HUDEP-2 (cell line): ENCODE measurements around the gene ACTL9.
A peak's percentile ranks its signal among the peaks of the same experiment; 100 is the strongest.

Experiments
- DNase-seq, 76 experiments: peaks; one replicate each; lab custom pipeline; 2025; ENCODE audit not compliant: unreplicated experiment in 76 of 76; lab: John Stamatoyannopoulos, UW

ACTL9 gene

DNA sequence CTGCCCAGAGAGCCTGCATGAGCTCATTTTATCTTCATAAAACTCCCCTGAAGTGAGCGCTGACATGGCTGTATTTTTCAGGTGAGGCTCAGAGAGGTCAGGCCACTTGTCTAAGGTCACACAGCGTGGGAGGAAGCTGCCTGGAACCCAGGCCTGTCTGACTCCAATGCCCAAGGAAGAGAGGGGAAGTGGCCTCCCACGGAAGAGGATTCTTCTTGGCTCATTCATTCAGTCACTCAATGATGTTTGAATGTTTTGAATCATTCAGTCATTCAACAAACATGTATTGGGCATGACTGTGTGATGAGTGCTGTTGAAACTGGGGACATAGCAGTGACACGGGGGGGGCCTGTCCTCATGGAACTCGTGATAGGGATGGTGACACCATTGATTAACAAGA lies 12.0 kb downstream of the ACTL9 start:
- DNase-seq = no peak

DNA sequence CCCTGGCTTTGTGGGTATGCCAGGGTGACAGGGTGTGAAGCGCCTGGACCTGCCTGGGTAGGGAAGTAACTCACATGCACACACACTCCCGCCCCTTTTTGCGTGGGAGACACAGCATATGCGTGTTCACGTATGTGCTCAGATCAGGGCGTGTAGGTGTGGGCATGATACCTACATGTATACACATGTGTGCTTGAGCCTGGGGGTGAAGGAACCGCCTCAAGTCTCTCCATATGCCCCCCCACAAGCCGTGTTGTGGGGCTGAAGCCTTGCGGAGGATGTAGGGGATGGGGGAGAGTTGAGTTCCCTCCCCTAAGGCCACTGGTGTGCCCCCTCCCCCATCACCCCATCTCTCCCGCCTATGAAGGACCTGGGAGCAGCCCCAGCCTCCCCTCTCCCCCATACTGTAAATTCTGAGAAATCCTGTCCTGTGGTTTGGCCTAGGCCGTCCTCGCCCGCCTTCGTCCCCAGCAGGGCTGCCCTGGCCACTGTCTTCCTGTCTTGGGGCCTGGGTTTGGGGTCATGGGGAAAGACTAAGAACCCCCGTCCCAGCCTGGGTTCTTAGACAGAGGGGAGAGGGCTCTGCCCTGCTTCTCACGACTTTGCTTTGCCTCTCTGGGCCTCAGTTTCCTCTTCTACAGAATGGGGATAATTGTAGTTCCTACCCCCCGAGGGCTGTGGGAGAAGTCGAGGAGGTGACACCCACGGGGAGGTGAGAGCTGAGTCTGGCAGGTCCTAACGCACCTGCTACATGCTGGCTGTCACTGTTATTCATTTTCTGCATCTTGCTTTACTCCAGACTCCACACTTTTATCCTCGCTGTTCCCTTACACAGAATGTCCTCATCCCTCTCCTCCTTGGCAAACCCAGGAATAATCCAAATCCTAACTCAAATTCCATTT lies 14.3 kb downstream of the ACTL9 start:
- no peak for DNase-seq

DNA sequence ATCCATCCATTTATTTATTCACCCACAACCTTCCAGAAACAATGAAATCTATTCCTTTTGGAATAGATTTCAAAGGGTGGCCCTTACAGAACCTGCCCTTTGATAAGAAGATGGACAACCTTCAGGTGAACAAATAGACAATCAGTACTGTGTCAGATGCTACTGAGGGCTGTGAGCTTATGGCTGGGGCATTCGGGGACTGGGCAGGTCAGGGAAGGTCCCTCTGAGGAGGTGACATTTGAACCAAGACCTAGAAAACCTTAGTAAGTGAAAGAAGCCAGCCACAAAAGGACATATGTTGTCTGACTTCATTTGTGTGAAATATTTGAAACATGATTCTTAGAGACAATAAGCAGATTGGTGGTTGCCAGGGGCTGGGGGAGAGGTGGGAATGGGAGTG lies 15.7 kb downstream of the ACTL9 start:
- DNase-seq = no peak

DNA sequence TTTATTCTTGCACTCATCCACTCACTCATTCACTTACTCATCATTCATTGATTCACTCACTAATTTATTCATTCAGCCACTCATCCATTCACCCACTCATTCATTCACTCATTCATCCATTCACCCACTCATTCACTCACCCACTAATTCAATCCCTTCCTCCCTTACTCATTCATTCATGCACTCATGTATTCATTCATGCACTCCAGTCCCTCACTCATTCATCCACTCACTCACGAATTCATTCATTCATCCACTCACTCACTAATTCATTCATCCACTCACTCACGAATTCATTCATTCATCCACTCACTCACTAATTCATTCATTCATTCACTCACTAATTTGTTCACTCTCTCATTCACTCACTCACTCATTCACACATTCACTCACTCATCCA lies 16.1 kb downstream of the ACTL9 start:
- DNase-seq = no peak

DNA sequence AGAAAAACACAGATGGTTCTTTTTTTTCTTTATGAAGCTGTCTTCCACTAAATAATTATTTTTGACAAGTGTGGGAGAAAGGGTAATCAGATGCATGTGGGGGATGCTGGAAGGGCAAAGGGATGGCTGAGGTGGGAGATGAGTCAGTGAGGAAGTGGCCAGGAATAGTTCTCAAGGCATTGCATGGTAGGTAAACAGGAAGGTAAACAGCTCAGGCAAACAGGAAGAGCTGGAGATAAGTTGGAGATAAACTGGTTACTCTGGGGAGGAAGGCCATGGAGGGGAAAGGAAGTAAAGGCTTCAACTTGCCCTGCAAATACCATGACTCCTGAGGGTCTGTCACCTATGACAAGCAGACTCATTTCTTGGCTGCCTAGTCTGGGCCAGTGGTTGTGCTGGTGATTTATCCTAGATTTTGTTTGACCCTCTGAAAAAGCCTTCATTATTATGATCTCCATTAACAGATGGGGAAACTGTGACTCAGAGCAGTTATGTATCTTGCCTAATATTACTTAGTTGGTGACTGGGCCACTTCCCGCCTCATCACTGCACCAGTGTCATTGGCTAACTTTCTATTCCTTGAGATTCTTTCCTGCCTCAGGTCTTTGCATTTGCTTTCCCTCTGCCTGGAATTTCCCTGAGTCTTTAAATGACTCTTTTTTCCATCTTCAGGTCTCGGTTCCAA lies 17.1 kb downstream of the ACTL9 start:
- no peak for DNase-seq

DNA sequence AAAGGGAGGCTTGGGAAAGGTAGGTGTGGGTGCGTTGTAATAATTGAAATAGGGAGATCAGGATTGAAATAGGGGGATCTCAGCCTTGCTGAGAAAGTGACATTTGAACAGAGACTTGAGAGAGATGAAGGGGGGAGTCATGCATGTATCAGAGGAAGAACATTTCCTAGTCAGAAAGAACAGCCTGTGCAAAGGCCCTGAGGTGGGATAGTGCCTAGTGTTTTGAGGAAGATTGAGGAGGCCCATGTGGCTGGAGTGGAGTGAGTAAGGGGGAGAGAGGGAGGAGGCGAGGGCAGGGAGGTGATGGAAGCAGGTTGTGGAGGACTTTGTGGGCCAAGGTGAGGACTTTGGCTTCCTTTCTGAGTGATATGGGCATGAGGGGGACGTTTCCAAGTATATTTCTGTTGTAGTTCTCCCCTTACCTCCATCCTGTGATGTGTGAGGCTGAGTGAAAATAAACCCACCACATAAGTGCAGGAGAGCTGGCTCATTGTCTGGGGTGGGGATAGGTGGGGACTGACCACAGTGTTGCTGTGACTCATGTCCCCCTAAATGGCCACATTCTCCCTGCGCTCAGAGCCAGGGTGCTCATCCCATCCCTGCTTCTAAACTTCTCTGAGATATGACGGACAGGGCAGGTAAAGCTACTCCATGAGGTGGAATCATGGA lies 17.8 kb downstream of the ACTL9 start:
- no peak for DNase-seq

DNA sequence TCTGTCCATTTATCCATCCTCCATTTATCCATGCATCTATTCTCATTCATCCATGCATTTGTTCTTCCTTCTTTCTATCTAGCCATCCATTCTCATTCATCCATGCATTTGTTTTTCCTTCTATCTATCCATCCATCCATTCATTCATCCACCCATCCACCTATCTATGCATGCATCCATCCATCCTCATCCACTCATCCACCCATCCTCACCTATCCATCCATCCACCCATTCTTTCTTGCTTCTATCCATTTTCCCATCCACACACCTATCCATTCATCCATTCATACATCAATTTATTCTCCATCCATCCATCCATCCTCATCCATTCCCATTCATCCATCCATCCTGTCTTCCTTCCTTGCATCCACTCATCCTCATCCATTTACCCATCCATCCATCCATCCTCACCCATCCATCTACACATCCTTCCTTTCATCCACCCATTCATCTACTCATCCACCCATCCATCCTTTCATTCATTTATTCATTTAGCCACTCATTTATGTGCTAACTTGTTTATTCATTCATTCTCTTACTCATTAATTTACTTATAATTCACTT lies 20.3 kb downstream of the ACTL9 start:
- DNase-seq = no peak

DNA sequence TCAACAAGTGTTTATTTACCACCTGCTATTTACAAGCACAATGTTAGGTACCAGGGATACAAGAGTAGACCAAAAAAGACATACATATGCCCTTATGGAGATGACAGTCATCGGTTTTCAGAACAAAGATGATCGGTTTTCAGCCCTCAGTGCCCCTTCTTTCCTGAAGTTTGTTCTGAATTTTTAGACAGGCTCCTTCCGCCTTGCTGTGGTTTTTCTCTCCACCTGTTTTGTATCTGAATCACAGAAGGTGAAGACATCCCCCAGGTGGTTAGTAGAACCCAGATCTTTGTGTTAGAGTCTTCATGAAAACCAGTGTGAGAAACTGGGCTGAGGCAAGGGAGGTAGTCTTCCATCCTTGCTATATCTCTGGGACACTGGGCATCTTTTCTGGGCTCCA lies 23.5 kb downstream of the ACTL9 start:
- DNase-seq = no peak

DNA sequence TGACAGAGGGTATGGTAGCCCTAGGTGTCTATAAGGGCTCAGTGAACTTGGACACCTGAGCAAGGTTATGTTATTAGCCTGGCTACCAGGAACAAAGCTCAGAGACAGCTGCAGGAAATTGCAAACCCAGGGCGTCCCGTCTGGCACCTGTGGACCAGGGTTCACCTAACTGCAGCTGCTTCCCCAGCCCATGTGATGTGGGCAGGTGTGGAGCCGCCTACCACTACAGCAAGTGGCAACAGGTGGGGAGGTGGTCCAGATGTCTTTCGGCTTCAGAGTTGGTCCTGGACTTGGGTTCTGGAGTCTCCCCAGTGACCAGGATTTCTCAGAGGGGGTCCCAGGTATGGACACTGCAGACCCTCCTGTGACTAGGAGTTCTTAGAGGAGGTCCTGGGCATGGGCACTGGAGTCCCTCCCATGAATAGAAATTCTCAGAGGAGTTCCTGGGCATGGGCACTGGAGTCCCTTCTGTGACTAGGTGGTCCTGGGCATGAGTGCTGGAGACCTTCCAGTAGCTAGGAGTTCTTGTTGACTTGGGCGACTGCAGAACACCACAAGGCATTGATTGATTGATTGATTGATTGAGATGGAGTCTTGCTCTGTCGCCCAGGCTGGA lies 25.2 kb downstream of the ACTL9 start:
- no peak for DNase-seq

DNA sequence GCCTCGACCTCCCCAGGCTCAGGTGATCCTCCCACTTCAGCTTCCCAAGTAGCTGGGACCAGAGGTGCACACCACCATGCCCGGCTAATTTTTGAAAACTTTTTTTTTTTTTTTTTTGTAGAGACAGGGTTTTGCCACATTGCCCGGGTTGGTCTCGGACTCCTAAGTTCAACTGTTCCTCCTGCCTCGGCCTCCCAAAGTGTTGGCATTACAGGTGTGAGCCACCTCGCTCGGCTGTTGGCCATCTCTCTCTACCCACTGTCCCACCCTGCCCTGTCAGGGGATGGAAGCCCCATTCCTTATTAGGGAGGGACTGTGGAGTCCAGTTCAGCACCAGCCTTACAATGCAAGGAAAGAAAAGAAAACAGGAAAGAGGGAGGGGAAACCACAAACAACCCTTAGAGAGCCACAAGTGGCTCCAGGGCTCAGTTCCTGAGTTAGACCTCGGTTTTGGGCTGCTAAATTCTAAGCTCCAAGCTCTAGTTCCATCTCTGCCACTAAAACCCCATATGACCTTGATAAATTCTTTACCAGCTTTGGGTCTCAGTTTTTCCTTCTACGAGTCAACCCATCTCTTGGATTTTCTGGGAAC lies 31.7 kb downstream of the ACTL9 start:
- no peak for DNase-seq

DNA sequence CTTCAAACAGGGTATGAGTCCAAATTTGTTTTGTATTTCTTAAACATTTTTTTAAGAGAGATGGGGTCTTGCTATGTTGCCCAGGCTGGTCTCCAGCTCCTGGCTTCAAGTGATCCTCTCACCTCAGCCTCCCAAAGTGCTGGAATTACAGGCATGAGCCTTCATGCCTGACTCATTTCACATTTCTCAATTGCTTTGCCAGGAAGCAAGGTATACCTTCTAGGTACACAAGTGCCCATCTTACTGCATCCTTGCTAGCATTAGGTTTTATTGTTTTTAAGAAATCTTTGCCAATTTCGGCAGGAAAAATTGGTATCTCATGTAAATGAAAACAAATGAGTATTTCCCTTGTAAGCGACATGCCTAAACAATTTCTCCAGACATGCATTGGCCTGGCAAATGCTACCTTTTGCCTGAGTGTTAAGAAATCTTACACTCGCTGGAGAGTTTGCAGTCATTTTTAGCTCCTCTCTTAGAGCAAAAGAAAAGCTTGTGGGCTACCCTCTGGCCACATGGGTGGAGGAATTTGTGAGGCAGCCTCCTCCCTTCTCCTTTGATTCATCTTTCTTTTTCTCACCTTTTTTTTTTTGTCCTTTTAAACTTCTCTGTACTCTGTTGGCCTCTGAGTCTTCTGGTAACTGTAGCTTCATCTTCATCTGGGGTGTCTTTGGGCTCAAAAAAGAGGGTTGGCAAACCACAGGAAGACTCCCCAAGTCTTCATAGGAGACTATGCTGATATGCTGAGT lies 33.0 kb downstream of the ACTL9 start:
- DNase-seq = no peak

DNA sequence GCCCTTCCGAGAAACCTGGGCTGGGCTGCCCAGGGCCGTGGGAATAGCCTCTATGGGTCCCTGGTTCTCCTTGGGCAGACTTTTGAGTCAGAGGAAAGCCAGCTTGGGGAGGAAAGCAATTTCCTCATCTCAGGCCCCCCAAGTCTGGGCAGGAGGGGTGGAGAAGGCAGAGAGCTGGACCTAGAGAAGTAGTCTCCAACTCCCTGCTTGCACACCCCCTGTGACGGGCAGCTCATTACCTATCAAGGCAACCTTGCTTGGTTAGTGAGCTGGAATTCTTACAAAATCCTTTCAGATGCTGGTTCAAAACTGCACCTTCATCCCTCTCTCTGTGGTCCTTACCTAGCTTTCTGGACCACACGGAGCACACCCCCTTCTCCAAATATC lies 33.9 kb downstream of the ACTL9 start:
- DNase-seq = no peak

DNA sequence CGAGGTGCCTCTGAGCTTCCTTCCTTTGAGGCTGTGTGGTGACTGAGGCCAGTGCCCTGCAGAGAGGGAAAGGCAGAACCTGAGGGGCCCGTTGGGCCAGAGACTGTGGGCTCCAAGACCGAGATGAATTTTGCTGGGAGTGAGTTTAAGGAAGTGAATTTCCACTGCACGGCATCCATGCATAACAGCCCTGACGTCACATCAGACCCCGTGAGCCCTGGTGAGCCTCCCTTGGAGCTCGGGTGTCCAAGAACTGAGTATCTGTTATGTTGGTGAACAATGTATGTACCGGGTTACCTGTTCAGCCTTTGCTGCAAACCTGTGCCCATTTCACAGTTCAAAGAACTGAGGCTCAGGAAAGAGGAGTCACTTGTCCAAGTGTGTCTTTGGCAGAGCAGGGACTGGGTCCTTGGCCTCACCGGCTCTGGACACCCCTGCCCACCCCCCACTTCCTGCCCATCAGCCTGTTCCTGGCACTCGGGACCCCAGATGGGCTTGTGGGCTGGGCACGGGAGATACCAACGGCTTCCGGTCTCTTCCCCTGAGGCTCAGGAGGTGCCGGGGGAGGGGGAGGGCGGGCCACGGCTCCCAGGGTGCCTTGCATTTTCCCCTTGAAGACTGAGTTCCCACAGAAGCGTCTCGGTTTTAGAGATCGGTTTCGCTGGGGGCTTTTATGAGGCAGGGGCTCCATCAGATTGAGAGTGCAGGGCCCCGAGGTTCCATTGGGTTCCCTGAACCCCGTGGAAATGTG lies 34.5 kb downstream of the ACTL9 start:
- DNase-seq = no peak

DNA sequence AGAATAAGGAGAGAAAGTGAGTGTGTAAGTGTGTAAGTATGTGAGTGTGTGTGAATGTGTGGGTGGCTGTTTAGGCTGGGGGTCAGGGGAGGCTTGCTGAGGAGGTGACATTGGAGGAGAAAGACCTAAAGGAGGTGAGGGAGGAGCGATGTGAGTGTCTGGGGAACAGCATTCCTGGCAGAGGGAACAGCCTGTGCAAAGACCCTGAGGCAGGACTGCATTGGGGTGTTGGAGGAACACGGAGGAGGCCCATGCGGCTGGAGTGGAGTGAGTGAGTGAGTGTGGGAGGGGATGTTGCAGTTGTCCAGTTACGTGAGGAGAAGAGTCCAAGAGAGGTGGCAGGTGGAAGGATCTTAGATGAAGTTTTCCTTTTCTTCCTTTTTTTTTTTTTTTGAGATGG lies 36.3 kb downstream of the ACTL9 start:
- DNase-seq = no peak

DNA sequence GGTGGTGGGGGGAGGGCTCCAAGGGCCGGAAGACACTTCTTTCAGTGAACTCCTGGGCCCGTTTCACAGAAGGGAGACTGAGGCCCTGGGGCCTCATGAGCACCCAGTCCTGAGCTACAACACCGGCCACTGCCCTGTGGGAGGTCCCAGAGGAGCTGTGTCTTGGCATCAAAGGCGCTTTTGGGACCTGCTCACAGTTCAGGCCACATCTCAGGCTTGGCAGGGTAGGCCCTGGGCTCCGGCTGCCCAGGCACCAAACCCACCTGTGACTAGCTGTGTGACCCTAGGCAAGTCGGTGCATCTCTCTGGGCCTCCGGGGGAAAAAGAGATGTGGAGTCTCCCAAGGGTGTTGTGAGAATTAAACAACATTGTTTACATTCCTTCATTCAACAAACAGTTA lies 38.7 kb downstream of the ACTL9 start:
- no peak for DNase-seq

DNA sequence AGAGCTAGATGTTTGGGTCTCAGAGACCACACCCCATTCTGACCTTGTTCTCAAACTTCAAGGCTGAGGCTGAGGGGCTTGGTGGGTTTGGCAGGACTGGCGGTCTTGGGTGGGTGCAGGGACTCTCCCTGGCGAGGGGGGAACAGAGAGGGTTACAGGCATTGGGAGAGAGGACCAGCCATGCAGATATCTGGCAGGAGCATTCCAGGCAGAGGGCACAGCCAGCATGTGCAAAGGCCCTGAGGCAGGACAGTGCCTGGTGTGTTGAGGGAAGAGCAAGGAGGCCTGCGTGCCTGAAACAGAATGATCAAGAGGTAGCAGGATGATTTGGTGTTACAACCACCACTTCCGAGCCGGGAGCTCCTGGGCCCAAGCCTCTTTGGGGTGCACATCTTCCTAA lies 40.7 kb downstream of the ACTL9 start:
- no peak for DNase-seq

DNA sequence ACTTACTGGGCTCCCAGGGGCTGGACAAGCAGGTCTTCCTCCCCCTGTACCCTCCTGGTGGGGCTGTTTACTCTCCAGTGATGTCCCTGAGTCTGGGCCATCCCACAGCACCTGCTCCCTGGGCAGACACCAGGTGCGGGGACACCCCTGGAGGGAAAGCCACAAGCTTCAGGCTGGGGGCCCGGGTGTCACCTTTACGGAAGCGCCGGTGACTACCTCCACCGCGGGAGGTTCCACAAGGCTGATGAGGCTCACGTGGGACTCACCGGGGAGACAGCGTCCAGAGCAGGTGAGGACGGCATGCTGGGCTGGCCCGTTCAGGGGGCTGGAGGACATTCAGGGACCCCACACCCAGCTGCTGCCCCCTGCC lies 43.3 kb downstream of the ACTL9 start:
- no peak for DNase-seq

DNA sequence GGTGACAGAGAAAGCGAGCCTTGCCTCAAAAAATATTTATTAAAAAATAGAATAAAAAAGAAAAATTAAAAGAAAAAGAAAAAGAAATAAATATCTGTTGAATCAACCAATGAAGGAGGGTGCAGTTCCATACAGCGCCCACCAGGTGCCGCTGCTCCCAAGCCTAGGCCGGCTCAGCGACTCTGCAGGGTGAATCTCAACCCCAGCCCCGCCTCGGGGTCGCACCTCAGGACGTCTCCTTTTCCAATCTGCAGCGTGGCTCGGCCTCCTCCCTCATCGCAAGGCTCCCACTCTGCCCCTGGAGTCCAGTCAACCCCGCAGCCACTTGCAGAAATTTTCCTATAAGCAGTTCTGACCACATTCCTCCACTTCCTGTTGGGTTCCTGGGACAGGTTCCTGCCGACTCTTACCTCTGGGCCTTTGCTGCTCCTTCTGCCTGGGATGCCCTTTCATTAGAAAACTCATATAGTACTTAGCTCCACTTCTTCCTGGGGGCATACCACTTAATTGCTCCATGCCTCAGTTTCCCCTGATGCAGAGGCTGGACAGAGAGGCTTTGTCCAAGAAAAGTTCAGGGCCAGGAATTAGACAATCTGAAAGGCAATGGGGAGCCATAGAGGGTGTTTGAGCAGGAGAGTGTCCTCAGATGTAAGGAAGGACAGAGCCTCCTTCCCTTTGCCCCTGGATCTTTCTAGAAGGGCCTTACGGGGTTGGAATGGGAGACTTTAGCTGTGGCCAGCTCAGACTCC lies 43.8 kb downstream of the ACTL9 start:
- DNase-seq = peak in 41 of 76 experiments; percentile 4 to 62 (median 27)

DNA sequence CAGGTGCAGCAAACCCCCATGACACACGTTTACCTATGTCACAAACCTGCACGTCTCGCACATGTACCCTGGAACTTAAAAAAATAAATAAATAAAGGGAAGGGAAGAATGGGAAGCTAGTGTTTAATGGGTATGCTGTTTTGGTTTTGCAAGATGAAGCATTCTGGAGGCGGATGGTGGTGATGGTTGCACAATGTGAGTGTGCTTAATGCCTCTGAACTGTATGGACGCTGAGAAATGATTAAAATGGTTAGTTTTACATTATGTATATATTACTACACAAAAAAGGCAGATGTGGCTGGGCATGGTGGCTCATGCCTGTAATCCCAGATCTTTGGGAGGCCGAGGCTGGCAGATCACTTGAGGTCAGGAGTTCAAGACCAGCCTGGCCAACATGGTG lies 50.4 kb downstream of the ACTL9 start:
- DNase-seq = no peak
